Superior temporal gyrus (tissue), 1 donor: ENCODE results near the gene FKBP15.
"Not testable (repeated sequence)": the region's sequence is repeated elsewhere in the genome, so short reads cannot be mapped to it uniquely, and the experiment has no call there.

Experiments
- DNase-seq: peaks from one replicate; pipeline ENCODE4 v3.0.0-alpha.2; 2016; ENCODE audit errors: extremely low spot score

The FKBP15 gene

GRCh38 chr9:113150670-113151611, 70.1 kb downstream of the FKBP15 start, which contains the start of gene SLC31A2:
Gene SLC31A2, plus strand, starts transcription at chr9:113151007. Its CDS starts 68 bp downstream, at chr9:113151075.
- peak; percentile 91 for DNase-seq

DNA sequence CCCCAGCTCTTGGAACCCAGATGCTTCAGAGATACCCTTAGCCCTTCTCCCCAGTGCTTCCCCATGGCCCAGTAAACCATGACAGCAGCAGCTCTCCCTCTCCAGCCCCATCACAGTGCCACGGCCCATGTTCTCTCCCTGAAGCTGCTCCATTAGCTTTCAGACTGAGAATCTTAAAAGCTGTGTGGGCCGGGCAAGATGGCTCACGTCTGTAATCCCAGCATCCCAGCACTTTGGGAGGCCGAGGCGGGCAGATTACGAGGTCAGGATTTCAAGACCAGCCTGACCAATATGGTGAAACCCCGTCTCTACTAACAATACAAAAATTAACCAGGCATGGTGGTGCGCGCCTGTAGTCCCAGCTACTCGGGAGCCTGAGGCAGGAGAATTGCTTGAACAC, 71.5 kb downstream of the FKBP15 start:
- not testable (repeated sequence) for DNase-seq

- DNase-seq, result no peak
These were observed 72.1 kb downstream of the FKBP15 start for GRCh38 chr9:113148781-113149510.

DNA sequence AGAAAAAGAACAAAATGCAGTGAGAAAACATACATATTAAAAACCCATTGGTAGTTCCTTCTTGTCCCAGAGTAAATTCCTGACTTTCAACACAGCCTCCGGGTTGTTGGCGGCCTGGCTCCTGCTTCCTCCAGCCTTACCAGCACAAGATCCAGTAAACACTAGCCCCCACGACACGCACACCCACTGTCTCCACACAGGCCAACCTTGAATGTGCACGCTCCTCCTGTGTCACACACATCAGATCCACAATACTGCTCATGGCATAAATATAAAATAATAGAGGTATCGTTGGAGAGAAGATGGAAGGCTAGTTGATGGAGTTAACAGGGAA, 72.7 kb downstream of the FKBP15 start:
- DNase-seq, result no peak

GRCh38 chr9:113143432-113144227, 77.4 kb downstream of the FKBP15 start:
- DNase-seq, result no peak

GRCh38 chr9:113140896-113141295, 80.2 kb downstream of the FKBP15 start:
- not testable (repeated sequence) for DNase-seq

DNA sequence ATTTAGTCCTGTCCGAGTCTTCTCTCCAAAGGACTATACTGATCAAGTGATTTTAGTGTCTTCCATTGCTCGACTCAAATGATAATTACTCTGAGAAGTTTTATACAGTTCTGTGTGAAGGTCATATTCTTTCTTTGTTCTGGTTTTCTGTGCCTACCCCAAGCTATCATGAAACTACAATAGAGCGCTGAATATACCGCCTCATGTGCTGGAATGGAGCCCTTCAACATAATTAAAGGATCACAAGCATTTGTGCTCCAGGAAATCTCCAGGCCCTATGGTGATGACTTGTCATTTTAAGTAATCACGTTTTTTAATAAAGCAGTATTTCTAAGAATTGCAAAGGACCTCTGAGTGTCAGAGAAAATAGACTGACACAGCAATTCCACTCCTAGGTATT, 81.1 kb downstream of the FKBP15 start:
- DNase-seq, result peak; percentile 82

DNA sequence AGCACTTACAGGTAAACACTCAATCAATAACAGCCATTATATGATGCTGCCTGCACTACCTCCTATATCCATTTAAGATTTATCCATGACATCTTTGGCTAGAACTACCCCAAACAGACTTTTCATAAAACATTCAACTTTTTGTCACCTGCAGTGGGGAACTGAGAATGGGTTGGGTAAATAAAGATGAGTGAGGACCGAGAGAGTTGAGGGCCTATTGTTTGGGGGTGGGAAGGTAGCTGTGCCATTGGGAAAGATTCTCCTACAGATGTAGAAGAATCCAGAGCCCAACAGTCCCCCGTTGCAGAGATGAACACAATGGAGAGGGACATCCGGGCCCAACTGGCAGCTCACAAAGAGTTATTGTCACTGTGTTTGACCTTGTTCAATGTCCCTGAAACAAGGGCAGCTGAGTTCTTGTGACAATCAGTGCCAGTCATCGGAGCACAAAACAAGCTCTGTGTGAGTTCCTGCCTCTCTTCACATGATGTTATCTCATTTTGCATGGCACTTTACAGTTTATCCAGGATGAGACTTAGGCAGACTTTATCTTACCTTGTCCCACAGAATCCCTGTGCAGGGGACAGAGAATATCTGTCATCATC, 81.8 kb downstream of the FKBP15 start:
- peak; percentile 98 for DNase-seq

- no peak for DNase-seq
These were observed 82.3 kb downstream of the FKBP15 start for GRCh38 chr9:113138760-113139159.

GRCh38 chr9:113137196-113138168, 83.6 kb downstream of the FKBP15 start:
- DNase-seq, result no peak

DNA sequence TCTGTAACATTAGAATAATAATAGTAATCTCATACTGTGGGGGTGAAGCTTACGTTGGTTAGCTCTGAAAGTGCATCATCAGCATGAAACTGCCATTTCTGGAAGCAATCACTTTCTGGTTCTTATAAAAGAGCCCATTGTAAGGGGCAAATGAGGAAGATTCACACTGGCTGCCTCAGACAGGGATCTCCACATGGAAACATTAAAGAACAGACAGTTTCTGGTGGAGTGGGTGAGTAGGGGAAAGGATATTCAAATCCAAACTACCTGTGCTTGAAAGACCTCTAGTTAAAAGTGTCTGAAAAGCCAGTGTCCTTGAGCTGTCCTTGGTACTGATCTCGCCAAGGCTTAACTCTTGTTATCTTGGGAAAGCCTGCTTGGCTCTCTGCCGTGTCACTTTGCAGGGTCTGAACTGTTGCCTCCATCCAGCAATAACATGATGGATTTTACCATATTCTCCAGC, 89.4 kb downstream of the FKBP15 start:
- DNase-seq, result peak; percentile 75

DNA sequence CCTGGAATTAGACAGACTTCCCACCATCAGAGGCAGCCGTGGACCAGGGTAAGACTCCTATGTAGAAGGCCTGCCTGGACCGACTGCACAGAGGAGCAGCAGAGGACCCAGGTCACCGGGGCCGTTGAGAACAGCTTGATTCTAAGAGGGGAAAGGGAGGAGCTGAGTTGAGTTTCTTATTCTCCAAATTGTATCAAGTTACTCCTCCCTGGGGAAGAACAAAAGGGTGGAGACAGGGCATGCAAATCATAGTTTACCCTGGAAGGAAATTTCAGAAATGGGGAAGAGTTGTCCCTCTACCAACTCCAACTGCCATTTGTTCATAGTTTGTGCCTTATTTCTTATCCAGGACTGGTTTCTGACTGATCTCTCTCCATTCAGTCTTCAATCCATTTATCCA, 91.2 kb downstream of the FKBP15 start:
- no peak for DNase-seq

DNA sequence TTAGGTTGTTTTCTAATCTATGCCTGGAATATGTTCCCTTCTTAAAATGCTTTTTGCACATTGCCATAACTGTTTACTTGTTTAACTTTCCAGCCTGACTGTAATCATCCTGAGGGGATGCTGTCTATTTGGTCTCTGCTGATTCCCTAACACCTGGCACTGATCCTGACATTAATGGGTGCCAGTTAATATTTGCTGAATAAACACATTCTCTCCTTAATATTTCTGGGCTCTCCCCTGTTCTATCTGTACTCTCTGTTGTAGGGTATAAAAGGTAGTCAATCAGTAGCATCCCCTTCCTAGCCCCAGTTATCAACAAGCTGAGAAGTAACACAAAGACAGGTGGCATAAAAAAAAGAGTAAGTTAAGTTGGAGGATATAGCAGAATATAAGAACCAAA, 91.6 kb downstream of the FKBP15 start:
- no peak for DNase-seq

DNA sequence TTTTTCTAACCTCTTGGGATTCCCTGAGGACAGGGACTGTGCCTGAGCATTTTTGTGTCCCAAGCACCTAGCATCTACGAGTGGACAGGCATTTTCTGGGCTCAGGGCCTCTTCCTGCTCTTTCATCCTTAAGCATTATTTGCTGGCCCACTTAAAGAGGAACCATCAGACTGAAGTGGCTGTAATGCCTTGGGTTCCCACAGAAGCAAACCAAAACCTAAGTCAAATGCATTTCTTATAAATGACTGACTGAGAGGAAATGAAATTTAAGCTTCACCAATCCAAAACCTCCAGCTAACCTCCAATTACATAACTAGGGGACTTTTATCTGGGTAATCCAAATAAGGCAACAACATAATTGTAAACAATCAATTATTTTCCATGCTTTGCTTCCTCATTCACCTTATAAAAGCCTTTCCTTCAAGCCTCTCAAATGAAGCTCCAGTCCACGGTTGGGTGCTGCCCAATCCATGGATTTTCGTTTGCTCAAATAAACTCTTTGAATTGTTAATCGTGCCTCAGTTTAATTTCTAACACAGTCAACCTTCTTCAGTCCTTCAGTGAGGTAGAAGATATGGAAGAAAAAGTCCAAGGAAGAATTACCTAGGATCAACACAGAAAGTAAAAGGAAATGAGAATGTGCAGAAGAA, 95.6 kb downstream of the FKBP15 start:
- no peak for DNase-seq

DNA sequence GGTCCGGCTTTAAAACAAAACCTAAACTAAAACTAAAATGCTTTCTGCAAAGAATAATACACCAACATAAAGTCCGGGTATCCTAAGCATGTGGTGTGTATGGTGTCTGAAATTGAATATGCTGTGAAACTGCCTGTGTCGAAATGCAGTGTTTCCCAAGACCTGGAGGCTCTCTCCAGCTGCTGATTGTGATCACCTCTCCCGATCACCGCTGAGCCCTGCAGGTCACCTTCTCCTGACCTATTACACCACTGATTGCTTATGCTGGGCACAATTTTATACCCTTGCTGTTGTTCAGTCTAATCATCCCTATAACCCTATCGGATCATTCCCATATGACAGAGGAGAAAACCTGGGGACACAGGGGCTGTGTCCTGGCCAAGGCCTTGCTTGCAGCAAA, 102.2 kb downstream of the FKBP15 start:
- not testable (repeated sequence) for DNase-seq
